Measurements from ENCODE around the gene JARID2. TPM values are rescaled to one million over a fixed set of nuclear protein-coding genes. Genes with fewer than 3 reads are reported as not detected.

Gene JARID2
- polyA plus RNA-seq, 1 of the 3 experiments (the other 2 are of a cell fraction): 3.4 TPM

DNA sequence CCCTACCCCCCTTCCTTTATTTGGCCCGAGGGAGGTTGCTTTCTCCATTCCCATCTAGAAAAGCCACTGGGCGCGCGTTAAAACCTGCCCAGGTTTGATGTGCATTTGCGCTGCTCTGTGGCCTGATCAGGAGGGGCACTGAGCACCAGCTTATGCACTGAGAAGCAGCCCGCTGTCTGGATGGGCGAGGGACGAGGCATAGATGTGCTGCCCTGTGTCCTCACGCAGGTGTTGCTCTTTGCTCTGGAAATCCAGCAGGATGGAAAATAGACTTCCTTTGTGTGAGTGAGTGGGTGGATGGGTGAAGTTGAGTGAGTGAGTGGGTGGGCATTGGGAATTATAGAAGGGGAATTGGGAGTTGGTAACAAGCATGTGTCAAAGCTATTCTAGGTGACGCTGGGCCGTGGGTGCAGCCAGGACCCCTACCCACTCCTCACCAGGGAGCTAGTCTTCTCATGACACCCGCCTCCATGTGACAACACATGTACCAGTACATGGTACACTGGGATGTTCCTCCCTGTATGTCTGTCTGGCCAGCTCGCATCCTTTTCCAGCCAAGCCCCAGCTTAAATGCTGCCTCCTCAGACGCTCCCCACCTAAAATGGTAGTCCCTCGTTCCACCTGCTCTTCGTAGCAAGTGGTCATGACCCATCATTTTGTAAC, 254.3 kb downstream of the JARID2 start:
- 90% methylated on average over 16 of the region's 16 CpGs for WGBS (ENCODE audit: low lambda C conversion rate)
- peaks cover 16 to 28% of the 10 kb centered on the region in 2 experiments for H3K4me1 ChIP-seq (ENCODE audit: control insufficient read depth in 1 of 2, insufficient read depth in 2 of 2, low read depth in 1 of 2, low read length in 1 of 2)
- no peaks in the 10 kb centered on the region for H3K79me2 ChIP-seq (ENCODE audit: insufficient read depth)
- no peaks in the 10 kb centered on the region for H3K9me3 ChIP-seq
- no peaks in the 10 kb centered on the region for H3K9me2 ChIP-seq
- H3K27ac ChIP-seq (ENCODE audit: low read depth in 2 of 2, low read length in 1 of 2): no peak overlapping the region
- H3K27me3 ChIP-seq (ENCODE audit: insufficient read depth): no peaks in the 10 kb centered on the region
- CTCF ChIA-PET: interaction anchor here (1.0 to 1.9 kb wide), 2 partner anchors 8 to 1371 kb away, joined by 3 to 5 read pairs; no protein-coding TSS in a partner anchor
- H3K9ac ChIP-seq: no peak overlapping the region
- no peak for TF ChIP-seq FOXM1 (IDR thresholded peaks at IDR 0.05; ENCODE audit: low read depth)
- TF ChIP-seq FOSL2 (IDR thresholded peaks at IDR 0.05; ENCODE audit: borderline replicate concordance, low read depth): no peak
- no peak overlapping the region for H3K4me3 ChIP-seq (ENCODE audit: low read depth in 2 of 2, low read length in 1 of 2)
- DNase-seq: no peak
- POLR2A ChIA-PET: no interaction called here
- peaks cover 5% of the 10 kb centered on the region for H3F3A ChIP-seq (replicated peaks; ENCODE audit: insufficient read depth)
- peaks cover 0 to 4% of the 10 kb centered on the region in 2 experiments for H3K36me3 ChIP-seq (replicated peaks in 1 of 2; ENCODE audit: control insufficient read depth in 1 of 2, insufficient read depth in 2 of 2, low read length in 1 of 2)
- peaks cover 30% of the 10 kb centered on the region for H4K20me1 ChIP-seq (ENCODE audit: insufficient read depth)
- H2AFZ ChIP-seq (ENCODE audit: low read depth): no peak overlapping the region
- no peak overlapping the region for H3K4me2 ChIP-seq

DNA sequence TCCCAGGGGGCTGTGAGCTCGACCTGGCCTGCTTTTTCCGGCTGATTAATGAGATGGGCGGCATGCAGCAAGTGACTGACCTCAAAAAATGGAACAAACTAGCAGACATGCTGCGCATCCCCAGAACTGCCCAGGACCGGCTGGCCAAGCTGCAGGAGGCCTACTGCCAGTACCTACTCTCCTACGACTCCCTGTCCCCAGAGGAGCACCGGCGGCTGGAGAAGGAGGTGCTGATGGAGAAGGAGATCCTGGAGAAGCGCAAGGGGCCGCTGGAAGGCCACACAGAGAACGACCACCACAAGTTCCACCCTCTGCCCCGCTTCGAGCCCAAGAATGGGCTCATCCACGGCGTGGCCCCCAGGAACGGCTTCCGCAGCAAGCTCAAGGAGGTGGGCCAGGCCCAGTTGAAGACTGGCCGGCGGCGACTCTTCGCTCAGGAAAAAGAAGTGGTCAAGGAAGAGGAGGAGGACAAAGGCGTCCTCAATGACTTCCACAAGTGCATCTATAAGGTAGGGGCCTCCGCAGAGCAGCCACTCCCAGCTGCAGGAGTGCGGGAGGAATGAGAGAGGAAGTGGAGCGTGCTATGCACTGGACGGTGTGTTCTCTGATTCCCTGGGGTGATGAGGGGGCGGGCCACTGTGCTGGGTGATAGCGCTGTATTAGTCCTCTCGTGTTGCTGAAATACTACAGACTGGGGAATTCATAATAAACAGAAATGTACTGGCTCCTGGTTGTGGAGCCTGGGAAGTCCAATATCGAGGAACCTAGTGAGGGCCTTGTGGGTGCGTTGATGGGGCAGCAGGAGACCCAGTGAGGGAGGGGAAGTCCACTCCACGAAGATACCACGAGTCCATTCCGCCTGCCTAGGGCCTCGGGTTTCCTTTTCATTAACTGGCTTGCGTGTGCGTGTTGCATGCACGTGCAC, 255.3 kb downstream of the JARID2 start:
- H3K9ac ChIP-seq: no peak overlapping the region
- ChIA-PET POLR2A (no interaction called here), CTCF (interaction anchor here (1.0 to 1.9 kb wide), 2 partner anchors 9 to 1372 kb away, joined by 3 to 5 read pairs; no protein-coding TSS in a partner anchor)
- H3K27ac ChIP-seq (ENCODE audit: low read depth in 2 of 2, low read length in 1 of 2): peak overlapping the region in 1 of 2 experiments; percentile 30; a peak in 1 of 4 replicates
- H3K9me2 ChIP-seq: no peaks in the 10 kb centered on the region
- peak overlapping the region; percentile 54; the same call in 1 of the 2 replicates for H3K4me2 ChIP-seq
- H3K79me2 ChIP-seq (ENCODE audit: insufficient read depth): 0 out of 2 replicates have a peak, but pooled peaks cover 7% of the 10 kb centered on the region
- WGBS (ENCODE audit: low lambda C conversion rate): 93% methylated on average over 31 of the region's 38 CpGs
- no peak for DNase-seq
- H3K4me3 ChIP-seq (ENCODE audit: low read depth in 2 of 2, low read length in 1 of 2): no peak overlapping the region
- peaks cover 10% of the 10 kb centered on the region for H3F3A ChIP-seq (replicated peaks; ENCODE audit: insufficient read depth)
- TF ChIP-seq YY1 (IDR thresholded peaks at IDR 0.05; ENCODE audit: low read depth) (no peak), MEF2A (IDR thresholded peaks at IDR 0.05; ENCODE audit: borderline replicate concordance, low read depth) (no peak)
- H2AFZ ChIP-seq (ENCODE audit: low read depth): no peak overlapping the region
- H3K36me3 ChIP-seq (replicated peaks in 1 of 2; ENCODE audit: control insufficient read depth in 1 of 2, insufficient read depth in 2 of 2, low read length in 1 of 2): peaks cover 0 to 4% of the 10 kb centered on the region in 2 experiments
- peaks cover 40% of the 10 kb centered on the region for H4K20me1 ChIP-seq (ENCODE audit: insufficient read depth)
- H3K9me3 ChIP-seq: no peaks in the 10 kb centered on the region
- H3K4me1 ChIP-seq (ENCODE audit: control insufficient read depth in 1 of 2, insufficient read depth in 2 of 2, low read depth in 1 of 2, low read length in 1 of 2): peaks cover 25 to 36% of the 10 kb centered on the region in 2 experiments
- H3K27me3 ChIP-seq (ENCODE audit: insufficient read depth): no peaks in the 10 kb centered on the region

DNA sequence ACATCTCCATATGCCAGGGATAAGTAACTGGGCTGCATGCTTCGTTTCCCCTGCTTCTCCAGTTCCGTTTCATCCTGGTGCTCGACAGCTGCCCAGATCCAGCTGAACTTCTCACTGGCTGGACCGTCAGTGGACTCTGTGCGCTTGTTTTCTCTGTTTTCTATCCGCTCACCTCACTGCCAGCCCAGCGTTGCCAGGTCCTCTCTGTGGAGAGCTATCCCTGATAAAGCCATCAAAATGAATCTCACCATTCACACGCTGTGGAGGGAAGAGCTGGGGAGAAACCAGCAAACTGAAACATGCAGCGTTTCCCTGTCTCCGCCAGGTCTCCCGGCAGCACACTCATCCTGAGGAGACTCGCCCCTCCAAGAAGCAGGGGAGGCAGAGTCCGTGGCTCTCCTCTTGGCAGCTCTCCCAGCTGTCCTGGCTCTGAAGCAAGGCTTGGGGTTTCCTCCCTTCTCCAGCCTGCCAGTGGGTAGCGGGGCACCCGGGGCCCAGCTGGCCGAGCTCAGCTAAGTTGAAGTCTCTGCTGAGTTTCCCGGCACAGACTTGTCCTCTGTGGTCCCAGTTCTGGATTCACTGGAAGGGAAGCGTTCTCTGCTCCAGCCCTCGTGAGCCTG, 256.1 kb downstream of the JARID2 start:
- H3K4me1 ChIP-seq (ENCODE audit: control insufficient read depth in 1 of 2, insufficient read depth in 2 of 2, low read depth in 1 of 2, low read length in 1 of 2): peaks cover 25 to 39% of the 10 kb centered on the region in 2 experiments
- H3F3A ChIP-seq (replicated peaks; ENCODE audit: insufficient read depth): peaks cover 10% of the 10 kb centered on the region
- no peak overlapping the region for H3K9ac ChIP-seq
- TF ChIP-seq NFIC (IDR thresholded peaks at IDR 0.05; ENCODE audit: borderline replicate concordance) (peak; percentile 88), MEF2A (IDR thresholded peaks at IDR 0.05; ENCODE audit: borderline replicate concordance, low read depth) (no peak), CHD2 (IDR thresholded peaks at IDR 0.05; ENCODE audit: low read length, partially characterized antibody) (no peak), TCF12 (IDR thresholded peaks at IDR 0.05) (peak; percentile 68)
- TF ChIP-seq, protein P1, sequence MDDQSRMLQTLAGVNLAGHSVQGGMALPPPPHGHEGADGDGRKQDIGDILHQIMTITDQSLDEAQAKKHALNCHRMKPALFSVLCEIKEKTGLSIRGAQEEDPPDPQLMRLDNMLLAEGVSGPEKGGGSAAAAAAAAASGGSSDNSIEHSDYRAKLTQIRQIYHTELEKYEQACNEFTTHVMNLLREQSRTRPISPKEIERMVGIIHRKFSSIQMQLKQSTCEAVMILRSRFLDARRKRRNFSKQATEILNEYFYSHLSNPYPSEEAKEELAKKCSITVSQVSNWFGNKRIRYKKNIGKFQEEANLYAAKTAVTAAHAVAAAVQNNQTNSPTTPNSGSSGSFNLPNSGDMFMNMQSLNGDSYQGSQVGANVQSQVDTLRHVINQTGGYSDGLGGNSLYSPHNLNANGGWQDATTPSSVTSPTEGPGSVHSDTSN (IDR thresholded peaks at IDR 0.05): peak; percentile 36
- TF ChIP-seq, protein P2, sequence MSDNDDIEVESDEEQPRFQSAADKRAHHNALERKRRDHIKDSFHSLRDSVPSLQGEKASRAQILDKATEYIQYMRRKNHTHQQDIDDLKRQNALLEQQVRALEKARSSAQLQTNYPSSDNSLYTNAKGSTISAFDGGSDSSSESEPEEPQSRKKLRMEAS (IDR thresholded peaks at IDR 0.05; ENCODE audit: low read depth): peak; percentile 34; the same call in 1 of the 2 replicates
- H3K9me2 ChIP-seq: no peaks in the 10 kb centered on the region
- peaks cover 46% of the 10 kb centered on the region for H4K20me1 ChIP-seq (ENCODE audit: insufficient read depth)
- DNase-seq: no peak
- CTCF ChIA-PET: interaction anchor here (1.9 kb wide), 1 partner anchor 10 kb away, joined by 5 read pairs; no protein-coding TSS in a partner anchor
- WGBS (ENCODE audit: low lambda C conversion rate): 77% methylated on average over 15 of the region's 19 CpGs
- no peak overlapping the region for H2AFZ ChIP-seq (ENCODE audit: low read depth)
- 0 out of 2 replicates have a peak, but pooled peaks cover 7% of the 10 kb centered on the region for H3K79me2 ChIP-seq (ENCODE audit: insufficient read depth)
- no peaks in the 10 kb centered on the region for H3K27me3 ChIP-seq (ENCODE audit: insufficient read depth)
- H3K4me2 ChIP-seq: peak overlapping the region; percentile 54; the same call in 1 of the 2 replicates
- H3K4me3 ChIP-seq (ENCODE audit: low read depth in 2 of 2, low read length in 1 of 2): no peak overlapping the region
- H3K27ac ChIP-seq (ENCODE audit: low read depth in 2 of 2, low read length in 1 of 2): peak overlapping the region in 1 of 2 experiments; percentile 30; a peak in 1 of 4 replicates
- H3K36me3 ChIP-seq (replicated peaks in 1 of 2; ENCODE audit: control insufficient read depth in 1 of 2, insufficient read depth in 2 of 2, low read length in 1 of 2): peaks cover 0 to 4% of the 10 kb centered on the region in 2 experiments
- POLR2A ChIA-PET: no interaction called here
- H3K9me3 ChIP-seq: no peaks in the 10 kb centered on the region

Data from SK-N-SH (cell line).